HG03432 (cell line): Measurements from ENCODE around the gene ST6GALNAC6.

Experiments used
- ATAC-seq: cut with Tn5 transposase; IDR thresholded peaks from one replicate; pipeline ENCODE4 v1.9.1; 2021; ENCODE audit warnings: mild to moderate bottlenecking, moderate library complexity; ENCODE audit not compliant: unreplicated experiment

Gene ST6GALNAC6

DNA sequence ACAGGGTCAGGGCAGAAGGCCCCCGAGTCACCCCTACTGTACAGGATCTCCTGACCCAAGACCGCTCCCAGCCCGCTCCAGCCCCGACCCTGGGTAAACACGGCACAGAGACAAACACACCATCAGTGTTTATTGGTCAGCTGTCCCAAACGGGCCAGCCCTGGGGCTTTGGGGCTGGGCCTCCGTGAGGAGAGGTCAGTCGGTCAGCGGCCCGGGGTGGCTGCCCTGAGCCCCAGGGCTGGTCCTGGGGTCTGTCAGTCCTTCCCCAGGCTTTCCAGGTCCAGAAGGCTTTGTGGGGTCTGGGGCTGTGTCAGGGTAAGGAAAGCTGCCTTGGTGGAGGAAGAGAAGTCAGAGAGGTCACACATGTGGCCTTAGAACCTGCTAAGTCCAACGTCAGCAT lies 35.6 kb upstream of the ST6GALNAC6 start:
- no peak for ATAC-seq

DNA sequence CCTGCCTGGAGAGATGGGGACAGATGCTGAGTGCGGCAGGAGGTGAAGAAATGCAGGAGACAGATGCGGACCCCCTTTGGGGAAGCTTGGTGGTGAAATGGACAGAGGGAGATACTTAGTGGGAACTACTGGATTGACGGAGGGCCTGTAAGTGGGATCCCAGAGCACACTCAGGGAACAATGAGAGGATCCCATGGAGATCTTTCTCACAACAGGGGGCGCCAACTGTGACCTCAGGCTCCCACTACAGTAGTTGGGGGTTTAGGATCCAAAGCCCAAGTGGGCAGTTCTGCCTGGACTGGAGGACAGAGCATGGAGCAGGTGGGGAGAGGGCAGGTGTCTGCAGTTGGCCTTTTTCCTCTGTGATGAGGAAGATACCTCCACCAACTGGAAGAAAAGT lies 34.8 kb upstream of the ST6GALNAC6 start:
- ATAC-seq, result no peak

DNA sequence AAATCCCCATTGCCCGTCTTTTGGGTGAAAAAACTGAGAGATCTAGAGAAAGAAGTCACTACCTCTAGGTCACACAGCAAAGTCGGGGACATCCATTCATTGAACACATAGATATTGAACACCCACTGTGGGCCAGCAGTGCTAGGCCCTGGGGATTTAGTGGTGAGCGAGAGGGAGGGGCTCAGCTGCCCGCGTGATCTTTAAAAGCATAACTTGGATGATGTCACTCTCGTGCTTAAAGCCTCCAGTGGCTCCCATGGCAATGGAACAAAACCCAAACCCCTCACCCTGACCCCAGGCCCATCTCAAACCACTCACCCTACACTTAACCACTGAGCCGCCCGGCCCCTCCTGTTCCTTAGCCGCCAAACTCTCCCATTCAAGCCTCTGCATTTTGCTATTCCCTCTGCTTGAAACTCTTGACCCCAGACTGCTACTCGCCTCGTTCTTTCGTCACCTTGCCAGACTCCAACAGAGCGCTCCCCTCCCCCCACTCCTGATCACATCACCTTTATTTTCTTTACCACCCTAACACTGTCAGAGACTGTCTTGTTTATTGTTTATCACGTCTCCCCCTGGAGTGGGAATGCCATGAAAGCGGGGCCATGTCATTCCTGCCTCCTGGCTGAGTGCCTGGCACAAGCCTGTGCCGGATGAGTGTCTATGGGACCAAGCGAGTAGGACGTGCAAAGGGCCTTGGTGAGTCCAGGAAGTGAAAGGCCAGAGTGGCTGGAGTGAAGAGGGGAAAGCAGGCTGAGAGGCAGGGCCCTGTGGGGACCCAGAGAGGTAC lies 31.9 kb upstream of the ST6GALNAC6 start:
- ATAC-seq, result peak; percentile 47

DNA sequence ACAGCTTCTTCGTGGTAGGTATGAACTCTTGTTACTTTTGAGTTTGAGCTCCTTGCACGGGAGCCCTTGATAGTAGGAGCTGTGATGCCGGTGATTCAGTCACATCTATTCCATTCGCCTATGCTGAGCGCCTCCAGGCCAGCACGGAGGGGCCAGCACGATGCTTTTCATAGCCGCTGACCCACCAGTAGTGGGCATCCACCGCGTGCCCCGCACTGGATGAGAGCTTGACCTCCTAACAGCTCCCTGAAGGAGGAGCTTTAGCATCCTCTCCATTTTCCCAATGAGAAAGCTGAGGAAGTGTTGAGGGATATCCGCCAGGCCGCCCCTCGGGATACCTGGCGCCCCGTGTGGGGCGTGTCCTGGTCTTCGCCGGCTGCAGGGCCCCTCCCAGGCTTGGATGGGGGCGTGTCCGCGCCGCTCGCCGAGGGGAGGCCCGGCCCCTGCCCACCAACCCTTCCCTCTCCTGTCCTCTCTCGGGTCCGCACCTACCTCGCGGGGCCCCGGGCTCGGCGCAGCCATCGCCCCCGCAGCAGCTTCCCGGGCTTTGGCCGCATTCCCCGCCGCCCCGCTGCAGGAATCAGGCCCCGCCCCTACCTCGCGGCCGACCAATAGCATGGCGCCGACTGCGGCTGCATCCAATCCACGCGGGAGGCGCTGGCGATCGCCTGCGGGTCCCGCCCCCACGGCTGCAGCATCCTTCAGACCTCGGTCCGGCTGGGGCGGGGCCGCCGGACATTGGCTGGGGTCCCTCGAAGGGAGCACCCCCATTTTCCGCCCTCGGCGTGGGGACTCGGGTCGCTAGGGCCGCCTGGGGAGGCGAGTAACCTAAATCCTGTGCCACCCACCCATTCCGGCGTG lies 31.1 kb upstream of the ST6GALNAC6 start, which contains the start of gene PIP5KL1:
Gene PIP5KL1, minus strand, starts transcription at position 547 of the 861 bp plus-strand sequence. Its CDS starts 25 bp downstream, at position 522.
- ATAC-seq, result peak; percentile 88

DNA sequence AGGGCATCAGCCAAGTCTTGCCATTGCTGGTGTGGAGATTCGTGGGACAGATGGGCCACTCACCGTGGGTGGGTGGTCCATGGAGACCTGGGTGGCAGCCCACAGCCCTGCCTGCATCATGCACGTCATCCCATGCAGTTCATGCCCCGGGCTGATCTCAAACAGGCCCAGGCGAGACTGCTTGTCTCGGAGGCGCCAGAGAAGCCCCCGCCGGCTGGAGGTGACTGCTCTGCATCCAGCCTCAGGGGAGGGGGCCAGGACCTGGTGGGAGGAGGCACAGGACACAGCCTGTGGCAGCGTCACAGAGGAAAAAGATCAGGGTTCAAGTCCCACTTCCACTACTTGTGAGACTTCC lies 30.2 kb upstream of the ST6GALNAC6 start:
- ATAC-seq, result no peak

DNA sequence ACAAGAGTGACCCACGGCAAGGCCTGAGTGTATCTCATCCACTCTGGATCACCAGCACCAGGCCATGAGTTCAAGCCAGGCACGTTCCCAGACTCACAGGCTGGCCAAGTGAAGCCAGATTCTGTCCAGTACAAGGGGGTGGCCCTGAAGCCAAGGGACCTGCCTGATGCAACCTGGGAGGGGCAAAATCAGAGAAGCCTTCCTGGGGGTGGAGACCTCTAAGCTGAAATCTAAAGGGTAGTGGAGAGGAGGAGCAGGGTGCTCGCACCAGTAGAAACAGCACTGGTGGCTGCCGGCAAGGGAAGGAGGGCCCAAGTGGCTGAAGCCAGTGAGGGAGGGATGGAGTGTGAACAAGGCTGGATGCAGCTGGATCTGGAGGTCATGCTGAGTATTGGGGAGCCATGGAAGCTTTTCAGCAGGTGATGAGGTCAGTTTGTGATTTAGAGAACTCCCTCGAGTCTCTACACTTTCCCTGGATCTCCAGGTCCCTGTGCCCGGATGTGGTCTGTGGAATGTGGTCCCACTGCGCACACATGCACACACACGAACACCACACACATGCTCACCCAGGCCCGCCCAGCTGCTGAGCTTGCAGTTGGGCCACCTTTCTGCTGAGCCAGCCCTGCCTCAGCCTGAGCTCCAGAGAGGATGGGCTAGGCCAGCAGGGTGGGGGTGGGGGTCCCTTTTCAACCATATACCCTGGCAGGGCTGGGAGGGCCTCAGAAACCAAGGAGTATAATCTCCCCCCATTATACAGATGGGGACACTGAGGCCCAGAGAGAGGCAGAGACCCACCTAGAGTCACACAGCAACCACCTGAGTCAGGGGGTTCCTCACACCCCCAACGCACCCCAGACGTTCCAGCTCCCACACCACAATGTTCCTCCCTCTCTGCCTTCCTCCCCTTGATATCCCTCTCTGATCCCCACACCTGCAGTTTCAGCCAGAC lies 29.5 kb upstream of the ST6GALNAC6 start:
- ATAC-seq, result no peak

DNA sequence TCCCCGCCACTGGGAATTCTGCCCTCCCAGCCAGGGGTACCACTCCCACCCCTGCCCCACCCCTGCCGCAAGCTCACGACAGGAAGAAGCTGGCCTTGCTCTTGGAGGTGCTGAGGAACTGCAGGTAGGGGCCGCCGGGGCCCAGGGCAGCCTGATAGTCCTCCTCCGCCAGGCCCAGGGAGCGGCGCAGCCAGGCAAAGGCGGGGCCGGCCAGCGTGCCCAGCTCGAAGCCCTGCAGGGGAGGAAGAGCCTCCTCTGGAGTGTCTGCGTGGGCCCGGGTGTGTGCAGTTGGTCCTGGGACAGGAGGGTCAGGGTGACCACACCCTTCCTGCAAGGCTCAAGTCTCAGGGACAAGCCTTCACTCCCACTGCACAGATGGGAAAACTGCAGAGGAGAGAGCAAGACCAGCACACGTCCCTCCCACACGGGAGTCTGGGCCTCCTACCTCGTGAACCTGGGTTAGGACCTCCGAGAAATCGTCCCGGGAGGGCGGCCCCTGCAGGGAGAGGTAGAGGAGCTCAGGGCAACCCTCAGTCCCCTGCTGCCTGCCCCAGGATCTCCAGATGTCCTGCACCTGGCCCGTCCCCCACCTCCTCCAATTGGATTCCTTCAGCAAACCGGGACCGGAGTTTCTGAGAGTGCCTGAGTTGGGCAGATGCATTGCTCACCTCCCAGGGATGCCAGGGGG lies 28.7 kb upstream of the ST6GALNAC6 start:
- no peak for ATAC-seq

DNA sequence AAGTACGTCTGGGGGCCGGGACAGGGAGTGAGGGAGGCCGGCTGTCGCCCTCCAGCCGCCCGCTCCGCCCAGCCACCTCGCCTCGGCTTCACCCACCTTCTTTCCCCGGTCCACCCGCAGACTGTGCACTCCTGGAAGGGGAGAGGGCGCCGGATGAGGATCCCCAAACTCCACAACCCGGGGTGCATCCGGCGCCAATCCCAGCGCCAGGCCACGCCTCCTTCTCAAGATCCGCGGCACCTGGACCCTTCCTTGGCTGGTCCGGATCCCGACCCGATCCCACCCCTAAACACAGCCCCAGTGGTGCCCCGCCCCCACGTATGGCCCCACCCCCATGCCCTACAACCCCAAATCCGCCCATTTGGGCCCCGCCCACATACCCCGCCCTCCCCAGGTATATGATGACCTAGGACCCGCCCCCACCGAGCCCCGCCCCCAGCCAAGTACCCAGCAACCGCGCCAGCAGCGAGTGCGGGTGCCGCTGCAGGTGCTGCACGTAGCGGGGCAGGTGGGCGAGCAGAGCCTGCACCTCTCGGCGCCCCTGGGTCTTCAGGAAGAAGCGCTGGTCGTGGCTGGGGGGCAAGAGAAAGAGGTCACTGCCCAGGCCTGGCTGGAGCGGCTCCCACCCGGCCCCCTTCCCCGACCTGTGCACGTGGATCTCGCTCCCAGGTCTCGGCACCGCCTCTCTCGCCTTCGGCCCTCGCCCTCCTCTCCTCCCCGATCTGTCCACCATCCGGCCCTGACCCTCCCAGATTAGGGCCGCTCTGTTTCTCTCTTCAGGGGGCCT lies 28.0 kb upstream of the ST6GALNAC6 start:
- no peak for ATAC-seq

DNA sequence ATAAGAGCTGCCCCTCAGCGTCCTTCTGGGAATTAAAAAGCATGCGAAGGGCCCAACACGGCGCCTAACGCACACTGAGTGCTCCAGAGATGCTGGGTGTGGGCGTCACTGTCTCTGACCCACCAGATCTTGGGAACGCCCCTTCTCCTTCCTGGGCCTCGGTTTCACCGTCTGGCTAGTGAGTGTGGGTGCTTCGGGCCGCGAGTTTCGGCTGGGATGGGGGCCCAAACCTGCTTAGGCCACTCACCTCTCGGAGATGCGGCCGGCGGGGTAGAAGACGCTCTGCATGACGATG lies 27.4 kb upstream of the ST6GALNAC6 start:
- ATAC-seq, result no peak

DNA sequence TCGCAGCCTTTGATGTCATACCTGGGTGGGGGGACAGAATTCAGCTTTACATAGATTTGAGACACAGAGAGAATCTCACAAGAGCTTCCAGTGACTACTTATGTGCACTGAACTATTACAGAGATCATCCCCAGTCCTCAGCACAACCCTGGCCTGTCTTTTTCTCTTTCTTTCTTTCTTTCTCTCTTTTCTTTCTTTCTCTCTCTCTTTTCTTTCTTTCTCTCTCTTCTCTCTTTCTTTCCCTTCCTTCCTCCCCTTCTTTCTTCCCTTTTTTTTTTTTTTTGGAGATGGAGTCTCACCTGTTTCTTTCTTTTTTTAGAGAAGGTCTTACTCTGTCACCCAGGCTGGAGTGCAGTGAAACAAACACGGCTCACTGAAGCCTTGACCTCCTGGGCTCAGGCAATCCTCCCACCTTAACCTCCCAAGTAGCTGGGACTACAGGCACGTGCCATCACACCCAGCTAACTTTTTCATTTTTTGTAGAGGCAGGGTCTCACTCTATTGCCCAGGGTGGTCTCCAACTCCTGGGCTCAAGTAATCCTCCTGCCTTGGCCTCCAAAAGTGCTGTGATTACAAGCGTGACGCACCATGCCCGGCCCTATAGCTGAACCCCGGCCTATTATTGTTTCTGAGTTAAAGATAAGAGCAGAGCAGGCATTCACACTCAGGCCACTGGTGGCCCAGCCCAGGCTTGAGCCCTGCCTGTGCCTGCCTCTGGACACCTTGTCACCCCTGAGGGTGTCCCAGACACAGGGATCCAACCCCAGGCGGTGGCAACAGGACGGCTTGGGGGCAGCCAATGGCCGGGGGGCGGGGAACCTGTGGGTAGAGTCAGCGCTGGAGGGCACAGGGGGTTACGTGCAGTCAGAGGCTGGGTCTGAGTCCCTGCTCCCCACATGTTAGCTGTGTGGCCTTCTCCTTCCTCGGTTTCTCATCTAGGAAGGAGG lies 26.8 kb upstream of the ST6GALNAC6 start:
- no peak for ATAC-seq

DNA sequence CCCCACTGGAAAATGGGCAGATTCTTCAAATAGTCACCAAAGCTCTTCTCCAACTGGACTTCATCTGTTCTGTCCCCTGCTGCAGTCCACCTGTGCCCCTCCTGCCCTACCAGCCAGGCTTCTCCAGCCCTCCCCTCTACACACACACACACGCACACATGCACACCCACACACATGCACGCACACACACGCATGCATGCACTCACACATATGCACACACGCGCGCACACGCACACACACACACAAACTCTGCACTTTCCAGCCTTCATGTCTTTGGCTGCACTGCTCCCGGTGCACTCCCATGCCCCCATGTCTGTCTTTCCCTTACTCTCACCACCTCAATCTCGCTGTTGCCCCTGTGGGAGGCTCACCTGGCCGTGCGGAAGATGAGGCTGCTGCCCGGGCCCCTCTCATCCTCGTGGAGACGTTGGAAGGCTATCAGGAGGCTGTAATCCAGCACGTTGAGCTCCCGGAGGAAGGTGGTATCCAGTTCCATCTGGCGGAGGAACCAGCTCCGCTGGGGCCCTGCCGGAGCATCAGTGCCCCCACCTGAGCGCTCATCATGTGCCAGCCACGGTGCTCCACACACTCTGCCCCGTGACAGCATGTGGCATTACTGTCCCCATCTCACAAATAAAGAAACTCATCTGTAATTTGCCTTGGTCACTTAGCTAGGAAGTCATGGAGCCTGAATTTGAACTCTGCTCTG lies 25.5 kb upstream of the ST6GALNAC6 start:
- ATAC-seq, result no peak

DNA sequence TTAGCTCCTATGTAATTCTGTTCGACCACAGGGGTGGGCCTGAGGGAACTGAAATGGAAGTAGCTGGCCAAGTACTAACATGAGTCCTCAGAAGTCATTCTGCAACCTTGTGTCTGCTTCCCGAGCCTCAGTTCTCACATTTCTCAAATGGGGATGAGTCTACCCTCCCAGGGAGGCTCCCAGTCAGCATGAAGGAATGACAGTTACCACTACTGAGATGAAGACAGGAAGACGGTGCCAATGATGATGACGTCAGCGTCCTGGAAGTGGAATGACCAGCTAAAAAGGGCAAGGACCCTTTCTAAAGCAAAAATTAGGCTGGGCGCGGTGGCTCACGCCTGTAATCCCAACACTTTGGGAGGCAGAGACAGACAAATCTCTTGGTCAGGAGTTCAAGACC lies 24.4 kb upstream of the ST6GALNAC6 start:
- ATAC-seq, result no peak

DNA sequence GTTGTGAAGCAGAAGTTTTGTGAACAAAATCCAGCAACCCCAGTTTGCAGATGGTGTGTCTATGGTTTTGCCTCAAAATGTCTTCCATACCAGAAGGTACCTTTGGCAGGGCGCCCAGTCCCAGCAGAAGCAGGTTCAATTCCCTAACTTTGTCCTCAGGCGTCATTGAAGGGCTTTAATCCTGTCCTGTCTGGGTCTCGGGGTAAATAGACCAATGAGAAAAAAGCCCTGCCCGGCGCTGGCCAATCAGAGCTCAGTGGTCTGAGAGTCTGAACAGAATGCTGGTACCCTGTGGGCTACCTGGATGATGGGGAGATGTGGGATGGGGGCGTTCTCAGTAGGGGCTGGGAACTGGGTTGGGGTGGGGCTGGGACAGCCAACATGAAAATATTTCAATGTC lies 23.6 kb upstream of the ST6GALNAC6 start:
- ATAC-seq, result no peak

DNA sequence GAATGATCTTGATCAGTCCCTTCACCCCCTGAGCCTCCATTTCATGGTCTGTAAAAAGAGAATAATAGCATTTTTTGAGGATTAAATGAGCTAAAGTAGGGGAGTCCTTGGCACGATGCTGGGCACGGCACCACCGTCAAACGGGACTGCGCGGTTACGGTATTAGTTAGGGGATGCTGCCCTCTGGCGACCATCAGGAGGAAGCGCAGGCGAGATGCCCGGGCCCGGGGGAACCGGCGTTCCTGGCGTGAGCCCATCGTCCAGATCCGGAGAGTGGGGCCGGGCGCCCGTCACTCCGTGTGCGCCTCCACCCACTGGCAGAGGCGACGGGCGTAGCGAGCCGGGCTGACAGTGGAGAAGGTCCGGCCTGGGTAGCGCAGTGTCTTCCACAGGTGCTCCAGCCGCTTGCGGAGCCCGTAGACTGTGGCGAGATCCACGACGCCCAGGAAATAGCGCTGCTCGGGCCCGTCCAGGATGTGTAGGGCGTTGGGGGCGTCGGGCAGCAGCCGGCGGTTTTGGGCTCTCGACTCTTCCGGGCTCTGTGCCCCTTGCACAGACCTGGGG lies 22.2 kb upstream of the ST6GALNAC6 start:
- no peak for ATAC-seq

DNA sequence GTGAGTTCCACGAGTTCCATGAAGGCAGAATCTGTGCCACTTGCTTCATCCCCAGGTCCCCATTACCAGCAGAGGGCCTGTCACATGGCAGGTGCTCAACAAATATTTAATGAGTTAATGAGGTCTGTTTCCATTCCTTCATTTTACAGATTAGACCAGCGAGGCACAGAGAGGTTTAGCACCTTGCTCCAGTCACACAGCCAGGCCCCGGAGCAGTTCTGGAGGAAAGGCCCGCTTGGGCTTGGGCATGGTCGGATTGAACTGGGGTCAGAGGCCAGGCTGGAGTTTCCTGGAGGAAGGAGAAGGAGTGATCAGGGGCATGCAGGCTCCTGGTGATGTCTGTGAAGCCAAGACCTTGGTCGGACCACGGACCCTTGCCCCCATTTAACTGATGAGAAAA lies 21.4 kb upstream of the ST6GALNAC6 start:
- ATAC-seq, result no peak

DNA sequence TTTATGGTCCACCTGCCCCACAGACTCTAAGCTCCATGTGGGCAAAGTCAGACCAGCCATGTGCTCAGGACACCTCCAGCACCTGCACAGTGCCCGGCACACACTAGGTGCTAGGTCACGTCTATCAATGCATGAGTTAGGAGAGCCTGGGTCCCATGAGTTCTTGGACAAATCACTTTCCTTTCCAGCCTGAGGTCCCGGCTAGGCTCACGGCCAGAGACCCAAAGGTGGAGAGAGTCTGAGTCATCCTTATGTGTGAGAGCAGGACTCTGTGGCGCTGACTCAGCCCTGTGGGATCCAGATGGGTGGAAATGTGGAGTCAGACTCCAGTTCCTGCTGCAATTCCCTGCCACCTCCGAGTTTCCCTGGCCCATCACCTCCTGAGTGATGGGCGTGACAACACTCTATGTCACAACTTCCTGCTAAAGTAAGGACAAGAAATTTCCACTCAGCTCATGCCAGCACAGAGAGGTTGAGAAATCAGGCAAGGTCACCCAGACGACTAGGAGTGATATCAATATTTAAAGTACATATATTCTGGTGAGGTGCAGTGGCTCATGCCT lies 19.9 kb upstream of the ST6GALNAC6 start:
- no peak for ATAC-seq
